Stimulated activated CD8-positive, alpha-beta memory T cell treated with anti-CD3 and anti-CD28 coated beads, Interleukin-4, amount 100 ng/mL, for 1 hour (primary cell): ENCODE measurements around the gene KLHL24.
A peak's percentile ranks its signal among the peaks of the same experiment; 100 is the strongest.
"Not testable (repeated sequence)": the region's sequence is repeated elsewhere in the genome, so short reads cannot be mapped to it uniquely, and the experiment has no call there.

Experiments
- DNase-seq, 2 donors: peaks; one replicate each; pipeline ENCODE4 v3.0.0-alpha.2; 2020; ENCODE audit warnings: low read depth in 2 of 2, low spot score in 1 of 2

Gene KLHL24

DNA sequence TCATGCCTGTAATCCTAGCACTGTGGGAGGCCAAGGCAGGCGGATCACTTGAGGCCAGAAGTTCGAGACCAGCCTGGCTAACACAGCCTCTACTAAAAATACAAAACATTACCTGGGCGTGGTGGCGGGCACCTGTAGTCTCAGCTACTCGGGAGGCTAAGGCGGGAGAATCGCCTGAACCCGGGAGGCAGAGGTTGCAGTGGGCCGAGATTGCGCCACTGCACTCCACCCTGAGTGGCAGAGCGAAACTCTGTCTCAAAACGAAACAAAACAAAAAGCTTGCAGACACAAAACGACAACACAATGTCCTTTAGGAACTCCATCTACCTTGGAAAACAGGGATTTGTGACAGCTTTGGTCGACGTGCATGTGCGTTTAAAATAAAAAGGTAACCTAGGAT lies 716 bp upstream of the KLHL24 start:
- DNase-seq: no peak

DNA sequence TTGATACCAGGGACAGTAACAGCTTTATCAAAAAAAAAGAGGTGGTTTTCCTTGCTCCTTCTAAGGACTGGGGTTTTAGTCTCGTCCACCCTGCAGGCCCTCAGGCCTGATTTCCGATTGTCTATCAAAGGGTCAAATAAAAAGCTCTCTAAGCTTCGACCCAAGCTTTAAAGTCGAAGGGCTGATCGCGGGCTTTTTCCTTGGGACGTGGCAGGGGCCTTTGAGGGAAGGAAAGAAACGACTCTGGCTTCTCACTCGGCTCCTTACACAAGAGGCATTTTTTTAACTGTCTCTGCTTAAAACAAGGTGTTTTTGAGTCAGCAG lies 354 bp upstream of the KLHL24 start:
- no peak for DNase-seq

DNA sequence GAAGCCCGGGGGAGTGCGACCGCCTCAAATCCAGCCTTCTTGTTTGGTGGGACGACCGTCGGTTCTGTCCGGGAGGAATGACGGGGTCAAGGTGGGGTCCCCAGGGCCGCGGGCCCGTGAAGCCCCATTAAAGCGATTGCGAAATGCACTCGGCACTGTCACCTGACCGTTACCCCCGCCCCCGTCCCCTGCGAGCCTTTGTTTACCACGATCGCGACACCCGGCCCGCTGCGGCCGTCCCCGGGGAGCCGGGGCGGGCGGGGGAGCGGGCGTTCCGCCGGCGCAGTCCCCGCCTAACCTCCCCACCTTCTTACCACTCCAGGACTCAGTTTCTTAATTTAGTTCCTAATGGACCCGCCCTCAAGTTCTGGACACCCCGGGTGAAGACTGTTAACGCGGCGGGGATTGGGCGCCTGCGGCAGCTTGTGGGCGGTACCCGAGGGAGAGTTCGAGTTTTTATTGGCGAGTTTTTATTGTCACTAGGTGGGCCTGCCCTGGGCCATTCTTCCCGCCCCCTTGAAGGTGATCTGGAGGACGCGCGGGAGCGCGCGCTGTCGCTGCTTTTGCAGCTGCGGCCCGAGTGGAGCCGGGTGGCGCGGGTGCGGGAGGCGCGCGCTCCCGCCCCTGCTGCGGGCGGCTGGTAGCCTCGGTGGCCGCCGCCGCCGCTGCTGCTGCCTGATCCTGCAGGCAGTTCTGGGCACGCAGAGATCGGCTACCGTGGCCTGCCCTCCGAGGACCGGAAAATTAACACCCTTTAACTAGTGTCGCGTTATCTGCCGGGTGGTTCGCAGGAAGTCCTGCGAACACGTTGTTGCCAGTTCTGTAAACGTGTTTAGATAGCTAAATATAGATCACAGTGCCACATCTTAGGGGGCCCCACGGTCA lies 1.0 kb downstream of the KLHL24 start:
- peak; percentile 64 to 82 for DNase-seq

DNA sequence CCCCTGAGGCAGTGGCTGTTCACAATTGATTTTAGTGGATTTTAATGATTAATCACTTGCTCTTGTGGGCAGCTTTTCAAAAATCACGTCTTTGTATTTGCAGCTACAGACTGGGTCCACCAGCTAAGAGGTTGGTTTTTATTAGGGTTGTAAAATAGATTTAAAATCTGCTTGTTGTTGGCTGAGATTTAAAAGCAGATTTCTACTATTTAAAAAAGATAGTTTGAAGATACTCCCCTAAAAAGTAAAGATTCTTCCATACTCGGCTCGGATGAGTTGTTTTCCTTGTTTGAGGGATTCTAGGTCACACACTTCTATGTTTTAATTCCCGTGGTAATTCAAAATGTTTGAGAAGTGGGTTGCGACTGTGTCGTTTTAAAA lies 1.7 kb downstream of the KLHL24 start:
- no peak for DNase-seq

DNA sequence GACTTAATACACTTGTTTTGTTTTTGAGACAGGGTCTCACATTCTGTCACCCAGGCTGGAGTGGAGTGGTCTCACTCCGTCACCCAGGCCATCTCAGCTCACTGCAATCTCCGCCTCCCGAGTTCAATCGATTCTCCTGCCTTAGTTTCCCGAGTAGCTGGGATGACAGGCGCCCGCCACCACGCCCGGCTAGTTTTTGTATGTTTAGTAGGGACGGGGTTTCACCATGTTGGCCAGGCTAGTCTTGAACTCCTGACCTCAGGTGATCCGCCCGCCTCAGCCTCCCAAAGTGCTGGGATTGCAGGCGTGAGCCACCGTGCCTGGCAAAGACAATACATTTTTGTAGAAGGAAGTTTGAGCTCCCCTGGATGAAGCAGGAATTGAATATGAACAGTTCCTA lies 2.2 kb downstream of the KLHL24 start:
- DNase-seq: not testable (repeated sequence)

DNA sequence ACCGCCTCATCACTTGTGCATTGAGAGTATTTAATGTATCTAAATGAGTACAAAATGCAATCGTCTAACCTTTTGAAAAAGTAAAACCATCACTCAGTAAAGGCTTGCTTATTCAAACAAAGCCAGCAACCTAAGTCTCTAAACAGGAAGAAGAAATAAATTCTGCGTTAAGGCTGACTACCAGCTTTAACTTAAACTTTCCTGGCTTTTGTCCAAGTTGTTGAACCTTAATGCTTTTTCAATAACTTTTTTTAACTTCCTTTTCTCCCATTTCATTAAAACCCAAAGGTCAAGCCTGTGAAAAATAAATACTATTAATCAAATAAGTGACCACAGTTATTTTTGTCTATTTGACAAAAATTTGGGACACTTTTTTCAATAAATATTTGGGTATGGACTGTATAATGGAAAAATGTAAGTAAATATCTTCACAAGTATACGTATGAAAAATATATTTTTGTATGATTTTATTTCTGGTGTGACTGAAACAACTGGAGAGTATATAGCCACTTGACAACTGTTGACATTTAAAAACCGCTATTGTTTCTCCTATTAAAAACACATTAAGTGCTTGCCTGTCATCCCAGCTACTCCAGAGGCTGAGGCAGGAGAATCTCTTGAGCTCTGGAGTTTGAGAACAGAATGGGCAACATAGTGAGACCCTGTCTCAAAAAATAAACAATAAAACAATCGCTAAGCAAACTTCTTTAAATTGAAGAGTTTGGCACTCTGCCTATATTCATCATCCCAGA lies 2.9 kb downstream of the KLHL24 start:
- DNase-seq: no peak

DNA sequence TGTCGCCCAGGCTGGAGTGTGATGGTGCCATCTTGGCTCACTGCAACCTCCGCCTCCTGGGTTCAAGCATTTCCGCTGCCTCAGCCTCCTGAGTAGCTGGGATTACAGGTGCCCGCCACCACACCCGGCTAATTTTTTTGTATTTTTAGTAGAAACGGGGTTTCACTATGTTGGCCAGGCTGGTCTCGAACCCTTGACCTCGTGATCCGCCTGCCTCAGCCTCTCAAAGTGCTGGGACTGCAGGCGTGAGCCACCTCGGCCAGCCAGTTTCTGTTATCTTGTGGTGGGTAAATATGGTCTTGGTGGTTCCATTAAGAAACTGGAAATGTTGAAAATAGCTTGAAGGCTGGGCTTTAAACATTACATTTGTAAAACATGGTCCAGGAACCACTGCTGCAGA lies 5.2 kb downstream of the KLHL24 start:
- DNase-seq: not testable (repeated sequence)

DNA sequence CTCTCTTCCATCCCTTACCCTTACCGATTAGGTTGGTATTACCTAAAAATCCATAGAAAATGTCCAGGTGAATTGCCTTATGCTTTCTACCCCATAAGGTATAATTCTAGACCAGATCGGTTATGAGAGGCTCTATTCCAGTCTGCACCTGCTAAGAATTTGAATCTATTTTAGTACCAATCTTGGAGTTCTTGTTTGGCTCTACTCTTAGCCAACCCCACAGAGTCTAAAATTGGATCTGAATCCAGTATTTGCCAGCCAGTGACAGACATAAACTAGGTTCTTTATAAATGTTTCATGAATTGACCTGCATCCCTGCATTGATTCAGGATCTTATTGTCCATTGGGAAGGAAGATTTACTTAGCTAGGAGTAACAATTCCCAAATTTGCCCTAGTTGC lies 6.5 kb downstream of the KLHL24 start:
- DNase-seq: no peak

DNA sequence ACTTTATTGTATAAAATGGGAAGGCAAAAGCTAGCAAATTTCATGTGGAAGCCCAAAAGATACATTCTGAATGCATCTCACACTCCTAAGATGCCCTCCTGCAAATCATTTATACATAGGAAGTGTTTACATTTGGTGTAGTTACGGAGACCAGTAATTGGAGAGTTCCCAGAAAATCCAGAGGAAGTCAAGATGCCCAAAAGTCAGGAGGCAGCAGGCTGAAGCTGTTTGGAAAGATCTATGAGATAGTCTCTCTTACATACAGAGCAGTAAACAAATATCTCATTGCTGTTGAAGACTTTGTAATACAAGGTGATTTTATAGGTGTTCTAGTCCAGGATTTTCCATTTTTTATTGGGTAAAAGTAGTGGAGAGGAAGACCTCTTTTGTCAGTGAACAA lies 8.8 kb downstream of the KLHL24 start:
- DNase-seq: no peak

DNA sequence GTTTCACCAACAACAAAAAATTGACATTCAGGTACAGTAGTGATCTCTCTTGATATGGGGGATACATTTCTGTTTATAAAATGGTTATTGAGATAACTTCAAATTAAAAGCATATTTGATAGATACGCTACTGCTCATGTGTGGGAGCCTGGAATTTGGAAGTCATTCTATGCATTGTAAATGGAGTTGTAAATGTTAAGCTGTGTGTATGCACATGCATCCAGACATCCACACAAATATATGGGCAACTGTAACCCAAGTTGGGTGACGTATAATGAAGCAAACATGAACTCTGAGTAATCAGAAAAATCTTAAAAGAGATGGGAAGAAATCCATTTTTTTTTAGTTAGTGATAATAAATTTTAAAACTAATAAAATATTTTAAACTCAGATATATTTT lies 9.8 kb downstream of the KLHL24 start:
- DNase-seq: no peak

DNA sequence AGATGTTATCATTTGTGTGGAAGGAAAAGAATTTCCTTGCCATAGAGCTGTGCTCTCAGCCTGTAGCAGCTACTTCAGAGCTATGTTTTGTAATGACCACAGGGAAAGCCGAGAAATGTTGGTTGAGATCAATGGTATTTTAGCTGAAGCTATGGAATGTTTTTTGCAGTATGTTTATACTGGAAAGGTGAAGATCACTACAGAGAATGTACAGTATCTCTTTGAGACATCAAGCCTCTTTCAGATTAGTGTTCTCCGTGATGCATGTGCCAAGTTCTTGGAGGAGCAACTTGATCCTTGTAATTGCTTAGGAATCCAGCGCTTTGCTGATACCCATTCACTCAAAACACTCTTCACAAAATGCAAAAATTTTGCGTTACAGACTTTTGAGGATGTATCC lies 15.1 kb downstream of the KLHL24 start:
- DNase-seq: no peak

DNA sequence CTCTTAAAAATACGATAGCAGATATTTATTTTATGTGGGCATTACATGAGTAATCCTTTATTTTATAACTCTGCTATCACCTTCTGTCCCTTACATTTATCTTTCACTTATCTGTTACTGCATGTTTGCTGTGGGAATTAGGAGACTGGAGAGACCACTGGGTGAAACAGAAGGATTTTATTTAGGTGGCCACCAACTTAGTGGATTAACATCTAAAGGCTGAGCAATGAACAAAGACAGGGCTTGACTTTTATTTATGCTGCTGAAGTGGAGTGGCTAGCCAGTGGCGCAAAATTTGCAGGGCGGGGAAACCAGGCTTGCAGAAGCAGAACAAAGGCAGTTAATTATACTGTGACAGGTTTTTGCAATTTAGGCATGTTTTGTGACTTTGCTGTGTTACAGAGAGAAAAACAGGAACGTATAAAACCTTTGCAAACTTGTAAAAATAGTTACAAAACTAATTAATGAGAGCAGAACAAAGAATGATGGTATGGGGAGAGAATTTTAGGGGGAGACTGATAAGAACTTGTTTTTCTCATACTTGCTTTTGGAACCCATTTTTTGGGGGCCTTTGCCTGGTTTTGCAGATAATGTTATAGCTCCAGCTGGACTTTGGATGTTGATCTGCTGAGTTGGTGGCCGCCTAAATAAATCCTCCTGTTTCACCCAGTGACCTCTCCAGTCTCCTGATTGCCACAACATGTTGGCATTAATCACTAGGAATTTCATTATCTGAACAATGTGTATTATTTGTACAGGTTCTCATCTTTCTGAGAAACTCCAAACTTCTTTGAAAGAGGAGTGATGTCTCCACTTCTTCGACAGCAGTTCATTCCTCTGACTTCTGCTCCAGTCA lies 18.0 kb downstream of the KLHL24 start:
- no peak for DNase-seq

DNA sequence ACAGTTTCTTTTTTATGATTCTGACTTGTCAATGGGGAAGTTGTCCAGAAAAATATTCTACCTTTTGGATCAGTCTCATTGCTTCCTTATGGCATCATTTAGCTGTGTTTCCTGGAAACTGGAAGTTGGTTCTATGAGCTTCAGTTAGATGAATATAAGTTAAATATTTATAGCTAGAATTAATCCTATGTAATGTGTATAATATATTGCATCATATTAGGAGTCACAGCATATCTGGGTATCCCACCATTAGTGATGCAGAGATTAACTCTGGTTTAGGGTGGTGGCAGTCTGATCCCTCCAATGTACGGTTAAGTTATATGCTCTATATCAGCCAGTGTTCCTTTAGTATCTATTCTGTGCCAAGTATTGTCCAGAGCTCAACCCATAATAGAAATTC lies 19.3 kb downstream of the KLHL24 start:
- DNase-seq: no peak

DNA sequence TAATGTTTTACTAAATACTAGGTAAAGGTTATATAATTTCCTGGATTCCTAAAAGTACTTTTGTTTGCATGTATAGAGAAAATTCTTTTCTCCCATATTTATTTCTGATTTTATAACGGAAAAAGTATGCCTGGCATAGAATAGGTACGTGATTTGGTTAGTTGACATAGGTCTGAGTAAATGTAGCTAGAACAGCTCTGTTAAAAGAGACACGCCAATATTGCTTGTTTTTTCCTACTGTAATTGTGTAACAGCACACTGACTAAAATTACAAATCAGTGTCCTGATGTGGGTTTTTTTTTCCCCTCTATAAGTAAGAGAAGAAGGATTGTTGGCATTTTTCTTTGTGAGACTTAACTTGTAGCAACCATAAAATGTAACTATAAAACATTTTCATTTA lies 26.7 kb downstream of the KLHL24 start:
- DNase-seq: no peak

DNA sequence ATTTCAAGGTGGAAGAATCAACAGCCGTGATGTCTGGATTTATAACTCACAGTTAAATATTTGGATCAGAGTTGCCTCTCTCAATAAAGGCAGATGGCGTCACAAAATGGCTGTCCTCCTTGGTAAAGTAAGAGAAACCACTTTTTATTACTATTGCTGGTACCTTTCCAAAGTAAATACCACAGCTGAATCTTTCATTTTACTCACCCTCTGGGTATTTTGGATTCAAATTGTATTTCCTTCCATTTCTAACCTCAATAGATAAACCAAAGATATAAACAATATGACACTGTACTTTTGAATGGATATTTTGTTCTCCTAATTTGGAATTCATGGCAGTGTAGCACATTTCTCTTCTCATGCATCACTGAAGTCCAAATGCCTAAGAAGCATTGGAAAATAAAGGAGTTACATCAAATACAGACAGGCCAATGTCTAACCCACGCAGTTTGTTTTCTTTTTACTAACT lies 29.5 kb downstream of the KLHL24 start:
- no peak for DNase-seq

DNA sequence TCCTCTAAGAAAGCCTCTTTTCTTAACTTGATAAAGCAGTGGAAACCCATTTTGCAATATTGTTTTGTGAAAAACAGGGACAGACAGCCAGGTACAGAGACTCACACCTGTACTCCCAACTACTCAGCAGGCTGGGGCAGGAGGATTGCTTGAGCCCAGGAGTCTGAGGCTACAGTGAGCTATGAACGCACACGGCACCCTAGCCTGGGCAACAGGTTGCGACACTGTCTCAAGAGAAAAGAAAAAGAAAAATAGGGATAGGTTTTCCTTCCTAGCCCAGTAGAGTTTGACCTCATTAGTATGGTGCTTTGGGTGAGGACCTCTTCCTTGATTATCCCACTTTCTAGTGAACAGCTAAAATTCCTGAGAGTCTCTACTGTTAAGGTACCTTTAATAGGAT lies 44.6 kb downstream of the KLHL24 start:
- no peak for DNase-seq

DNA sequence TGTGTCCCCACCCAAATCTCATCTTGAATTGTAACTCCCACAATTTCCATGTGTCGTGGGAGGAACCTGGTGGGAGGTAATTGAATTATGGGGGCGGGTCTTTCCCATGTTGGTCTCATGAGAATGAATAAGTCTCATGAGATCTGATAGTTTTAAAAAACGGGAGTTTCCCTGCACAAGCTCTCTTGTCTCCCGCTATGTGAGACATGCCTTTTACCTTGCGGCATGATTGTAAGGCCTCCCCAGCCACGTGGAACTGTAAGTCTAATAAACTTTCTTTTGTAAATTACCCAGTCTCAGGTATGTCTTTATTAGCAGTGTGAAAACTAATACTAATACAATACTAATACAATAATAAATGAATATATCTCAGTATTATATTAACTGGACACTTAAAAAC lies 52.3 kb downstream of the KLHL24 start:
- DNase-seq: no peak

DNA sequence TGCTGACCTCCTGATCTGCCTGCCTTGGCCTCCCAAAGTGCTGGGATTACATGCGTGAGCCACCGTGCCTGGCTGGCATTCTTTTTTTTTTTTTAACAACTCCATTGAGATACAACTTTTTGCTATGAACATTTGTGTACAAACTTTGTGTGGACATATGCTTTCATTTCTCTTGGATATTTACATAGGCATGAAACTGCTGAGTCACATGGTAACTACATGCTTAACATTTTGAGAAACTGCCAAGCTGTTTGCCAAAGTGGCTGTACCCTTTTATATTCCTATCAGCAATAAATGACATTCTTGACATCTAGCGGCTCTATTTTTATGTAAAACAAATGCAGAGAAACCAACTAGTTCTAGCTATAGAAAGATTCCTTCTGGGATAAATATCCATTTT lies 53.5 kb downstream of the KLHL24 start:
- no peak for DNase-seq

DNA sequence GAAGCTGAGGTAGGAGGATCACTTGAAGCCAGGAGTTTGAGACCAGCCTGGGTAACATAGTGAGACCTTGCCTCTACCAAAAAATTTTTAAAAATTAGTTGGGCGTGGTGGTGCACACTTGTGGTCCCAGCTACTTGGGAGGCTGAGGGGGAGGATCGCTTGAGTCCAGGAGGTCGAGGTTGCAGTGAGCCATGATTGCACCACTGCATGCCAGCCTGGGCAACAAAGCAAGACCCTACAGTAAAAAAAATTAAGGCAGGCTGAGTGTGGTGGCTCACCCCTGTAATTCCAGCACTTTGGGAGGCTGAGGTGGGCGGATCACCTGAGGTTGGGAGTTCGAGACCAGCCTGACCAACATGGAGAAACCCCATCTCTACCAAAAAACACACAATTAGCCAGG lies 54.2 kb downstream of the KLHL24 start:
- DNase-seq: not testable (repeated sequence)

DNA sequence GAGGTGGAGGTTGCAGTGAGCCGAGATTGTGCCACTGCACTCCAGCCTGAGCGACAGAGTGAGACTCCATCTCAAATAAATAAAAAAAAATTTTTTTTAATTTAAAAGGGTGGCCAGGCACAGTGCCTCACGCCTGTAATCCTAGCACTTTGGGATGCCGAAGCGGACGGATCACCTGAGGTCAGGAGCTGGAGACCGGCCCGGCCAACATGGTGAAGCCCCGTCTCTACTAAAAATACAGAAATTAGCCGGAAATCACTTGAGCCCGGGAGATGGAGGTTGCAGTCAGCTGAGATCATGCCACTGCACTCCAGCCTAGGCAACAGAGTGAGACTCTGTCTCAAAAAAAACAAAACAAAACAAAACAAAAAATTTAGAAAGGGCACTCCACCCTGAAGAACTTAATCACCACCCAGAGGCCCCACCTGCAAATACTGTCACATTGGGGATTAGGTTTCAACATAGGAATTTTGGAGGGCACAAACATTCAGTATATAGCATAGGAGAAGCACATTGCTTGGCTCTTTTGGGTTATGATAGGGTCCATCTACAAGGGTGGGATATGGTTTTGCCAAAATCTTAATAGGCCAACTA lies 55.1 kb downstream of the KLHL24 start:
- DNase-seq: no peak

DNA sequence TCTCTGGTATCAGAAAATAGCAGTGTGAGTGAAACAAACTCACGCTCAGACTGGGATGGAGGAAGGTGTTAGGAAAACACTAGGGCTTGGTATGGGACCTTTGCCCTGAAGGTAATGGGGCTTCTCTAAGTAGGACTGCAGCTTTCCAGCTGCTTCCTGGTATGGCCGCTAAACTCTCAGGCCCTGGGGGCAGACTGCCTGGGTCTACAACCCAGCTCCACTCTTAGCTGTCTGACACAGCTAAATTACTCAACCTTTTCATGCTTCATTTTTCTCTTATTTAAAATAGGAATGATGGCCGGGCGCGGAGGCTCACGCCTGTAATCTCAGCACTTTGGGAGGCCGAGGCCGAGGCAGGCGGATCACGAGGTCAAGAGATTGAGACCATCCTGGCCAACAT lies 57.0 kb downstream of the KLHL24 start:
- DNase-seq: no peak
